Body of pancreas (tissue), 4 donors: ENCODE results near the gene TMEM52. TPM values are rescaled to one million over a fixed set of nuclear protein-coding genes. Genes with fewer than 3 reads are reported as not detected.
A peak's percentile ranks its signal among the peaks of the same experiment; 100 is the strongest.

ENCODE experiments used
- ATAC-seq: fragments of 150-250 bp; one replicate; pipeline ENCODE4 v1.9.1; 2016
- DNase-seq, 4 donors: peaks; one replicate each; pipeline ENCODE4 v3.0.0-alpha.2; 2019
- H3K27ac ChIP-seq, 4 donors: fragments of 200-600 bp; sonication (generic); 1 replicate in 3 of 4; 2 replicates in 1 of 4; pipeline versions ENCODE4 v1.5.1 to v1.6.1; 2016 to 2019; ENCODE audit warnings: mild to moderate bottlenecking in 1 of 4, mixed read lengths in 1 of 4, moderate library complexity in 1 of 4
- H3K27me3 ChIP-seq, 2 donors: fragments of 200-600 bp; sonication (generic); one replicate each; pipeline ENCODE4 v1.6.0; 2016; ENCODE audit warnings: mild to moderate bottlenecking in 1 of 2
- H3K36me3 ChIP-seq, 2 donors: fragments of 200-600 bp; sonication (generic); replicated peaks in 1 of 2; 2 replicates each; pipeline ENCODE4 v1.5.1; 2016; ENCODE audit warnings: low read depth in 2 of 2; ENCODE audit not compliant: insufficient read depth in 1 of 2
- H3K4me1 ChIP-seq: fragments of 200-600 bp; sonication (generic); one replicate; pipeline ENCODE4 v1.6.0; 2016
- H3K4me3 ChIP-seq, 2 donors: fragments of 200-600 bp; sonication (generic); 1 replicate in 1 of 2; 2 replicates in 1 of 2; pipeline ENCODE4 v1.5.1; 2016 to 2019
- H3K9me3 ChIP-seq, 3 donors: fragments of 200-600 bp; sonication (generic); 1 replicate in 2 of 3; 2 replicates in 1 of 3; pipeline ENCODE4 v1.5.1; 2016
- POLR2A ChIP-seq, 3 donors: fragments of 450-650 bp; IDR thresholded peaks; one replicate each; pipeline ENCODE4 v1.6.1; 2016; ENCODE audit warnings: antibody characterized with exemption in 3 of 3, mild to moderate bottlenecking in 2 of 3
- WGBS, 2 donors: methylation state at CpG; one replicate each; pipeline ENCODE4 v1.1.5; 2017; 5-methylcytosine and 5-hydroxymethylcytosine counted together
- intact Hi-C: fragments of 100-400 bp; cut with DNase I; formaldehyde crosslinking; loops from one replicate; pipeline ENCODE4 v1.15.1; 2023
- total RNA-seq, 2 donors: library from RNA; depleted of rRNA; stranded (reverse); fragments of >200 nt; gene quantifications; one replicate each; pipeline ENCODE4 v1.1.0, GENCODE V29; 2016
- TF ChIP-seq, protein P1 (sequence below), 7 experiments: fragments of 450-650 bp in 4 of 7; fragments of 200-600 bp in 3 of 7; sonication (generic) in 3 of 7; IDR thresholded peaks; one replicate each; pipeline ENCODE4 v1.5.1; 2016 to 2019; ENCODE audit warnings: antibody characterized with exemption in 7 of 7

Gene TMEM52
- total RNA-seq, 2 donors from 2014 or later, result 65.6 to 107 TPM

DNA sequence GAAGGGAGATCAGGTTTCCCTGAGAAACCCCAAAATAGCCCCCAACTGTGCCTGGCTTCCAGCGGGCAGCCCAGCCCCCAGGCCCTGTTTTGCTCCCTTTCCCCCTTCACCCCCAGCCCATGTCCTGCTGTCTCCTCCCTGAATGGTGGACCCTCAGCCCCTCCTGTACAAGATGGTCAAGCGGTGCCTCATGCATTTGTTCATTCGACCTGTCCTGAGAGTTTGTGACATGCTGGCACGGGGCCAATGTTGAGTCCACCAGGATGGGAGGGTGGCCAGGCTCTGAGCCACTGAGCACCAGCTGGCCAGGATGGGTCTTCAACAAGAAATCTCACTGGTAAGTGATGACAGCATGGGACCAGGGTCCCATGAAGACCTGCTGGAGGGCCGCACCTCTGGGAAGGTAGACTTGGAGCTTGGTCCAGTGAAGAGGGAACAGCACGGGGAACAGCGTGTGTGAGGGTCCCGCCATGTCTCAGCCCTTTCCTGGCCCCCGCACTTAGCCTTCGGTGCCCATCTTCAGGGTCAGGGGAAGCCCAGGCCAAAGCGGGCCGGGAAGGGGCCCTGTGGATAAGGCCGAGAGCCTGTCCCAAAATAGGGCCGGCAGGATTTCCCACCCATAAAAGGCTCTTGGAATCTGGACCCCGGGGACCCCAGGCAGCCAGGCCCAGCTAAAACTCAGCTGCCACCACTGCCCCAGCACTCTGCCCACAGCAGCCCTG, 3.9 kb downstream of the TMEM52 start, which contains the start of gene CALML6:
TSS of gene CALML6 (plus strand) at position 290 of the 722 bp plus-strand sequence. CDS start at position 311, 21 bp downstream.
- H3K27ac ChIP-seq, result peak within 1 kb of the TSS; percentile 81 to 96 (median 93)
- 70 to 82% methylated on average over 2 to 13 of the region's 15 CpGs for WGBS, 2 donors
- ATAC-seq (no peak), DNase-seq (peak in 3 of 4 donors; percentile 37 to 46 (median 45))
- peaks cover 65% of the 10 kb centered on the region for H3K4me1 ChIP-seq
- no peak for TF ChIP-seq POLR2A (IDR thresholded peaks at IDR 0.05)
- TF ChIP-seq, protein P1, sequence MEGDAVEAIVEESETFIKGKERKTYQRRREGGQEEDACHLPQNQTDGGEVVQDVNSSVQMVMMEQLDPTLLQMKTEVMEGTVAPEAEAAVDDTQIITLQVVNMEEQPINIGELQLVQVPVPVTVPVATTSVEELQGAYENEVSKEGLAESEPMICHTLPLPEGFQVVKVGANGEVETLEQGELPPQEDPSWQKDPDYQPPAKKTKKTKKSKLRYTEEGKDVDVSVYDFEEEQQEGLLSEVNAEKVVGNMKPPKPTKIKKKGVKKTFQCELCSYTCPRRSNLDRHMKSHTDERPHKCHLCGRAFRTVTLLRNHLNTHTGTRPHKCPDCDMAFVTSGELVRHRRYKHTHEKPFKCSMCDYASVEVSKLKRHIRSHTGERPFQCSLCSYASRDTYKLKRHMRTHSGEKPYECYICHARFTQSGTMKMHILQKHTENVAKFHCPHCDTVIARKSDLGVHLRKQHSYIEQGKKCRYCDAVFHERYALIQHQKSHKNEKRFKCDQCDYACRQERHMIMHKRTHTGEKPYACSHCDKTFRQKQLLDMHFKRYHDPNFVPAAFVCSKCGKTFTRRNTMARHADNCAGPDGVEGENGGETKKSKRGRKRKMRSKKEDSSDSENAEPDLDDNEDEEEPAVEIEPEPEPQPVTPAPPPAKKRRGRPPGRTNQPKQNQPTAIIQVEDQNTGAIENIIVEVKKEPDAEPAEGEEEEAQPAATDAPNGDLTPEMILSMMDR (IDR thresholded peaks at IDR 0.05), result no peak
- H3K9me3 ChIP-seq, result no peaks in the 10 kb centered on the region
- H3K27me3 ChIP-seq, result no peaks in the 10 kb centered on the region
- no peaks in the 10 kb centered on the region for H3K36me3 ChIP-seq
- intact Hi-C loops, result no loop called here
- H3K4me3 ChIP-seq, result no peak within 1 kb of the TSS

DNA sequence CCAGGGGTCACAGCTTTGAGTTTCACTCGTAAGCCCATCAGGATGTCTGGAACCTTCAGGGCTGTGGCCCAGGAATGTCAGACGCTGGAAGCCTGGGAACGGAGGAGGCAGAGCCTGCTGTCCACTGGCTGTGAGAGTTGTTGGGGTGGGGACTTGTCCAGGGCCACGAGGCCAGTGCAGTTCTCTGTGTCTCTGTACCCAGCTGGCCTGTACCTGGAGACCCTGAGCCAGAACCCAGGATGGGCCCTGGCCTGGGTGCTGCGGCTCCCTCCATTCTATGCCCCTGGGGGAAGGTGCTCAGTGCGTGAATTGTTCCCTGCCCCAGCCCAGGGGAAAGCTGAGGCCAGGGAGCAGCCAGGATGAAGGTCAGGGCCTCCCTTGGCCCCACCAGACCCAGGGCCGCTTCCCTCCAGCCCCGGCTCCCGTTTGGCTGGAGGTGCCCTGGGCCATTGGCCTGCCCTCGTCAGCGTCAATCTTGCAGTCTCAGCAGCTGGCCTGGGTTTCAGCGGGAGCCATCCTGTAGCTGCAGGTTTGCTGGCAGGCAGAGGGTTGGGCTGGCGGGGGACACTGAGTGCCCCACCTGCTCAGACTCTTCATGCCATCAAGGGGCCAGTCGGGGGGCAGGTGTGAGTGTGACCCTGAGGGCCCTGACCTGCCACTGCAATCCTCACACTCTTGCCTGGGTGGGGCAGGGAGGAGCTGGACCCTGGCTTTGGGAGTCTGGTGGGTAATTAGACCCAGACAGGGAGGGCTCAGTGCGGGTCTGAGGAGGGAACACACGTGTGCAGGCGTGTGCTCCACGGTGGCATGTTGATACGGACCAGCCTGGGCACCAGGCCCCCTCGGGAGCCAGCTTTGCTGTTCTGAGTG, 4.7 kb downstream of the TMEM52 start:
- peak in 3 of 4 donors; percentile 45 to 66 (median 55) for DNase-seq
- peak overlapping the region; percentile 81 to 96 (median 93) for H3K27ac ChIP-seq

DNA sequence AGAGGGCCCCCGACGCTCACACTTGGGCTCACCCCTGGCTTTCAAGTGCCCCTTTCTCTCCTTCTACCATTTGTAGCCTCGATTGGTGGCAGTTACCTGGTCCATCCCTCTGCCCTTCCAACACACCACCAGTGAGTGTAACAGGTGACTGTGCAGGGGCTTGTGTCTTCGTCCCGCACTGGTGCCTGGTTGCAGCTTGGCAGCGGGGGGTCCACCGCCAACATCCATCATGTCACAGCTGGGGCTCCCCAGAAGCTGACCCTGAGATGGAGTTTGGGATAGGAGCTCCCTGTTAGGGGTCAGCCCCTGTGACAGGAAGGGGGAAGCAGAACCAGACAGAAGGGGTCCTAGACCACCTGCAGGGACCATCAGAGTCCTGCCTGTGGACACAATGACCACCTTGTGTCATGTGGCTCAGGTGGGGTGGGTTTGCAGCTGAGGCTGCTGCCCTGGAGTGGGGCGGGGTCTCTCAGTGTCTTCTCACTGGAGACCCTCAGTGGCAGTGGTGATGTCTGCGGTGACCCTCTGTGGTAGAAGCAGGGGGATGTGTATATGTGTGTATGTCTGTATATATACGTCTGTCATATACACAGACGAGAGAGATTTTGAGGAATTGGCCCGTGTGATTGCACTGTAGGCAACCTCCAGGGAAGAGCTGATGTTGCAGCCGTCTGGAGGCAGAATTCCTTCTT, 7.6 kb downstream of the TMEM52 start:
- intact Hi-C loops, result no loop called here
- no peak for TF ChIP-seq POLR2A (IDR thresholded peaks at IDR 0.05)
- TF ChIP-seq, protein P1 (IDR thresholded peaks at IDR 0.05), result no peak
- Histone ChIP-seq H3K27ac (no peak overlapping the region), H3K36me3 (no peaks in the 10 kb centered on the region), H3K4me1 (peaks cover 62% of the 10 kb centered on the region), H3K27me3 (no peaks in the 10 kb centered on the region), H3K9me3 (no peaks in the 10 kb centered on the region), H3K4me3 (no peak overlapping the region)
- ATAC-seq (no peak), DNase-seq (peak in 2 of 4 donors; percentile 2 to 13)
- WGBS, 2 donors, result 84 to 93% methylated on average over 13 of the region's 13 CpGs

More for the DNA sequence above, 4.7 kb downstream of the TMEM52 start:
- intact Hi-C loops, result no loop called here
- H3K36me3 ChIP-seq, result no peaks in the 10 kb centered on the region
- H3K4me1 ChIP-seq, result peaks cover 67% of the 10 kb centered on the region
- ATAC-seq, result no peak
- WGBS, 2 donors, result 32 to 34% methylated on average over 8 to 14 of the region's 20 CpGs
- TF ChIP-seq, protein P1 (IDR thresholded peaks at IDR 0.05), result no peak
- no peak for TF ChIP-seq POLR2A (IDR thresholded peaks at IDR 0.05)
- H3K9me3 ChIP-seq, result no peaks in the 10 kb centered on the region
- H3K27me3 ChIP-seq, result no peaks in the 10 kb centered on the region
- no peak overlapping the region for H3K4me3 ChIP-seq

DNA sequence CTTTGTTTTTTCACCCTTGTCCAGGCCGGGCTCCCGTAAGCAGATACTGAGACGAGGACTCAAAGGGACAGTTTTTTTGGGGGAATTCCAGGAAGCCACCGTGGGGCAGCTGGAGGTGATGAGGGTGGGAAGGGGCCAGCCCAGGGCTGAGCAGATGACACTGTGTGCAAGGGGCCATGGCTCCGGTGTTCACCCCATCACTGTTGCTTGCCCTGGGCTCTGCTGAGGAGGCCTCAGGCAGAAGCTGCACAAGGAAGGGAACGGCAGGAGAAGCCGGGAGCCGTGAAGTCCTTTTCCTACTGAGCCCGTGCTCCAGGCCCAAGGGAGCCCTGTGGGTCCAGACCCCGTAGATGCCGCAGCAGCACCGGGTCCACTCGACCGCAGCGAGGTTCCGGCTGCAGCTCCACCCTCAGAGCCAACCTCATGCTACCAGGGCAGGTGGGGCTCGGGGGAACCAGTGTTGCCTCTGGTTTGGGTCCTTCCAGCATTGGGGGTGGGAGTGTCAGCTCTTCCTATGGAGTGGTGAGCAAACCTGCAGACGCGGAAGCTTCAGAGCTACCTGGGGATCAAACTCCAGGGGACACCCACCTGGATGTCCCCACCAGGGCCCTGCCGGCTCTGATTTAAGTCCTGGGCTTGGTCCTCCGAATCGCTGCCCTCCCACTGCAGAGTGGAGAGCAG, 8.3 kb downstream of the TMEM52 start:
- Histone ChIP-seq H3K27me3 (no peaks in the 10 kb centered on the region), H3K36me3 (no peaks in the 10 kb centered on the region), H3K4me1 (peaks cover 62% of the 10 kb centered on the region), H3K27ac (no peak overlapping the region), H3K4me3 (no peak overlapping the region), H3K9me3 (no peaks in the 10 kb centered on the region)
- intact Hi-C loops, result no loop called here
- ATAC-seq (no peak), DNase-seq (peak; percentile 3 to 21 (median 10))
- TF ChIP-seq, protein P1 (IDR thresholded peaks at IDR 0.05), result no peak
- no peak for TF ChIP-seq POLR2A (IDR thresholded peaks at IDR 0.05)
- WGBS, 2 donors, result 89 to 96% methylated on average over 7 to 15 of the region's 22 CpGs
